Endometrial microvascular endothelial cells (primary cell): ENCODE measurements around the gene NR1H3. TPM values are rescaled to one million over a fixed set of nuclear protein-coding genes. Genes with fewer than 3 reads are reported as not detected.

ENCODE experiments used
- in situ Hi-C: cut with HindIII; loops from 2 replicates; pipeline ENCODE4 v1.10.0; 2017; ENCODE audit warnings: low sequenced_read_pairs, low pct_unique_long_range_greater_than_20kb; ENCODE audit errors: inconsistent ontology term
- total RNA-seq: library from RNA; depleted of rRNA; stranded (reverse); fragments of >200 nt; gene quantifications from one replicate; pipeline ENCODE4 v1.2.3, GENCODE V29; 2015; ENCODE audit errors: inconsistent ontology term

NR1H3 gene
- total RNA-seq, 1 donor from 2014 or later: 4.6 TPM

DNA sequence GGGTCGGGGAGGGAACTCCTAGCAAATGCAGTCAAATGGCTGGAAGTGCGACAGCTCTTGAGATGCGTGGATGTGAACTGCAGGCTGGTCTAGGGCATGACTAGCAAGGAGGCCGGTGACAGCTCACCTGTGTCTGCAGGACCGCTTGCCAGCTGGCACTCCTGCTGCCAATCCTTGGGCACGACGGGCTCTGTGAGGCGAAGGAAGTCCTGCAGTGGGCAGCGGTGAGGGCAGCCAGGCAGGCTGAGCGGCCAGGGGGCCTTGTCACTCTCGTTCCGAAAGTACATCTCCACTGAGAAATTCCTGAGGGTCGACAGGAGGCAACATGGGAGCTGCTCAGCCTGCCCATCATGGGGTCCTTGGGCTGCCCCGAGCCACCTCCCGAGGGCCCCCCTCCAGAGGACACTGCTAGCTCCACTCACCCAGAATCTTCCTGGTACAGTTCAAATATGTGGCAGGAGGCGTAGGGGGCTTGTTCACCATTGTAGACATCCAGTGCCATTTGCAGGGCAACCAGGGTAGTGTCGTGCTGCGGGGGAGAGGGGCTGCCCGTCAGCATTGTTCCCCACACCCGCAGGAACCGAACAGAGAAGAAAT, 15.1 kb upstream of the NR1H3 start:
- in situ Hi-C loops: no loop called here

DNA sequence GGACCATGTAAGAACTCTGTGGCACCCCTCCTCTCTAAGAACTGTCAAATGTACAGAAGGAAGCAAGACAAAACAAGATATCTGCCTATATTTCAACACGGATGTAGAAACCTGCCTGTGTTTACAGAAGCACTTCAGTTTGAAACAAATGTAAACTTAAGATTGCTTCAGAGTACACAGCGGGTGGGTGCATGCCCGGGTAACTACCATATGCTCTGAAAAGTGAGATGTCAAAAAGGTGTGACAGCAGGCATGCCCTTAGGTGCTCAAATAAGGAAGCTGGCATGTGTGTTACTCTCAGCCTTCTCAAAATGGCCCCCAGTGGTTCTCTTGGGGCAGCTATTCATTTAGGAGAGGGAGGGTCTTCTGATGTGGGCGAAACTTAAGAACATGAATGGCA, 14.3 kb upstream of the NR1H3 start:
- in situ Hi-C loops: no loop called here

DNA sequence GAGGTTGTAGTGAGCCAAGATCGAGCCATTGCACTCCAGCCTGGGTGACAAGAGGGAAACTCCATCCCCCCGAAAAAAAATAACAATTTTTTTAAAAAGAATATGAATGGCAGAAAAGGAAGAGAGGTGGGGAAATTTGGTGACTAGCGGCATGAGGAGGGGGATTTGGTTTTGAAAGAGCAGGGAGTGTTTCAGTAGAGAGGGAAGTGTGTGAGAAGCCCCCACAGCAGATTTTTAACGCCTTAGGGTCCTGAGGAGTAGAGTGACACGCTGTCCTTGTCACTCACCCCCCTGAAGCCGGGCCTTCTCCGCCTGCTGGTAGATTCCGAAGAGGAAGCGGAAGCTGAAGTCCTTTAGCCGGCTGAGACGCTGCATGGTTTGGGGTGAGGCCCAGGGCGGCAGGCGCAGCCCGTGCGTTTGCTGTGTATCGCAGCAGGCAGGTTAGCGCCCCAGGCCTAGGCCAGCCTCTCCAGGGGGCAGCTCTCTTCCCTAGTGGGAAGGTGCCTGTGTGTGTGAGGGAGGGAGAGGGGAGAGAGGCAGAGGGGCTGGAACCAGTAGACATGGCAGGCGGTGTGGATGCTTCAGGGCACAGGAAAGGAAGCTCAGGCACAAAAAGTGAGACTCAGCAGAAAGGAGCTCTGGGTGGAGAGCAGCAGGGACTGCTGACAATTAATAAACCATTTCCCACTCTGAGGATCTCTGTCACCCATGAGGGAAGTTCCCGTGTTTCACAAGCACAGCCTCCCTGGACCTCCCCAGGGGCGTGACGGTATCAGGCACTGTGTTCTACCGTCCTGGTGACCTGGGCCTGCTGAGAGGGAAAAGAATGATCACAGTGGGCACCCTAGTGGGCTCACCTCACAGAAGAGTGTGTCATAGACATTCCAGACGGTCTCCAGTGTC, 13.1 kb upstream of the NR1H3 start:
- in situ Hi-C loops: no loop called here

DNA sequence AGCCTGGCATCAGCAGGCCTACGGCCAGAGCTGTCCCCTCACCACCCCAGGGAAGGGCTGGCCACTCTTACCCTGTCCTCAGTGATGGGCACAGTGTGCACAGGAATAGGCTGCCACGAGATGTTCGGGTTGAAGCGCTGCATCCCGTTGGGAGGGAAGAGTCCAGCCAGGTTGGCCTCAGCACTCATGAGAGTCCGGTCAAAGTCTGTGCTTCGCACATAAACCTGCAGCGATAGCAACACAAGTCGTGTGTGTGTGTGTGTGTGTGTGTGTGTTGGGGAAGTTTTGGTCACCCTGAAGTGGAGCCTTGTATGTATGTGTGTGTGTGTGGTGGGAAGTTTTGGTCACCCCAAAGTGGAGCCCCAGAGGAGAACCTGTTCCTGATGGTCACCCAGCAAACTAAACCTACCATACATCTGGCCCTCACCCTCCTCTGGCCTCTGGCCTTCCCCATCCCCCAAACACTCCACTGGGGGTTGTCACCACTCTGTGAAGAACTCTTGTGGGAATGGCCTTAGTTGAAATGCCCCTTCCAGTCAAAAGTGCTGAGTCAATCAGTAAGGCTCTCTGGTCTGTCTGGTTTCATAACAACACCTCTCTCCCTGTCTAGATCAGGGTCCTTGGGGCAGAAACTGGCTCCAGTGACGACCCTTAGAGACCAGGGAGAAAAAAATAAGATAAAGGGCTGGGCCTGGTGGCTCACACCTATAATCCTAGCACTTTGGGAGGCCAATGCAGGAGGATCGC, 12.0 kb upstream of the NR1H3 start:
- in situ Hi-C loops: no loop called here

DNA sequence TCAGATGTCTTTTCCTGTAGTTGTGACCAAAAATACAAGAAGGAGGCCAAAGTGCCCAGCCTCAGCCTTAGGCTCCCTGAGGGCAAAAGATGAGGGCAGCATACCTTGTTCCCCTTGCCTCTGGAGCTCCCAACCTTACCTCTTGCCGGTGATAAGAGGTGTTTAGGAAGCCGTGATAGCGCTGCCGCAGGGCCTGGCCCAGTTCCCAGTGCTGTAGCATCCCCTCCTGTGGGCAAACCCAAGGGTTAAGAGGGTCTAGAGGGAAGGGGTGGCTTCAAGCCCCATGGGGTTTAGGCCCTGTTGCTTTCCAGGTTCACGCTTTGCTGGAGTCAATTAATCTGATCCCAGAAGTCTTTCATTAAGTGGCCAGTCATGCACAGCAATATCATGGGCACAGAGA, 10.3 kb upstream of the NR1H3 start:
- in situ Hi-C loops: no loop called here

DNA sequence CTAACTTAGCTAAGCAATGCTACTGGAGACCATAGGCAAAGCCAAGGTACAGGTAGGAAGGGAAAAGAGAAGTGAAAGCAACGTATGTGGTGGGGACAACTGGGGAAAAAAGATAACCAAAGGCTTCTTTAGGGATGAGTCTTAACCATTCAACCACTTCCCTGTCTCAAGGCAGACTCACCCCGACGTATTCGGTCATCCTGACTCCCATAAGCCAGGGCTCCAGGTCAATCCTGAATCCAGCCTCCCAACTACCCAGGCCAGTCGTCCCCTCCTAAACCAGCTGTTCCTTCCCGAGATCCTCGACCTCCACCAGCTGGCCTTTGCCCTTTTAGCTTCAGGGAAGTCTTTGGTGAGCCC, 9.5 kb upstream of the NR1H3 start:
- in situ Hi-C loops: no loop called here

DNA sequence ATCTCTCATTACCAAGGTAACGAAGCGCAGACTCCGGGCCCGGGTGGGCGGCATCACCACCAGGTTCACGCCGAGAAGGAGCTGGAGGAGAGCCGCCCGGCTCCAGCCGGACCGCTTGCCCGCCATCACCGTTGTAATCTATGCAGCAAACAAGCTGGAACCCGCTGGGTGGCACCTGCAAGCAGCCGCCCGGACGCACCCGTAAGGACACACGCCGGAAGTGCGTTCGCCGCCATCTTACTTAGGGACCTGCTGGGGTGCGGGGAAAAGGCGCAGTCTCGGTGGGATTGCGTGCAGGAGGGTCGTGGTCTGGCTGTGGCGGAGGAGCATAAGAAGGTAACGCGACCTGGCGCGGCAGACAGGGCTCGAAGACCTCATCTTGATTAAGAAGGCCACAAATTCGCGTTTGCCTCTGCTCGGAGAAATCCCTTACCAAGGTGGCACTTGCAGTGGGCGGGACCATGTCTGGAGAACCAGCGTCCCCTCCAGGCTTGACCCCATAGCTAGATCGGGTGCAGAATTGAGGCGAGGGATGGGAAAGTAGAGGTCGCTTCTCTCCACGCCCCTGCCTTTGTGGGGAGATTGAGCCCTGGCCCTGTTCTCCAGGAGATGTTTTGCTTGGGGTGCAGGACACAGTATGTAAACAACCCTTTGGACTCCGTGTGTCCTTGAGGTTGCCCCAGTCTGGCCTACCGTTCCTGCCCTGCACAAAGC, 9.0 kb upstream of the NR1H3 start, which contains the start of gene ACP2:
TSS of gene ACP2 (minus strand) at position 151 of the 714 bp plus-strand sequence. CDS start at position 126, 25 bp downstream.
- in situ Hi-C loops: no loop called here

DNA sequence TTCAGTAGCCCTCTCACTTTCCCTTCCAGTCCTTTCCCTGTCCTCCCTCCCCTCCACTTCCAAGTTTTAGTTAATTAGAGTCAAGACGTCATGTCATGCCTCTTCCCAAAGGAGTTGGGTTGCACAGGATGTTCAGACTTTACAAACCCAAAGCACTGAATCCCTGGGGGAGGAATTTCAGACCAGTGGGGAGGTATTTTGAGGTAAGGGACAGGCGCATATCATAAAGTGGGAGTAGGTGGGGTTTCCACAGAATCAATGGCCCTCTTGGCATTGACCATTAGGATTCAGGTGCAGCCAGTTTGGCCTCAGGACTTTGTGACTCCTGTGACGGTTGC, 8.4 kb upstream of the NR1H3 start:
- in situ Hi-C loops: no loop called here

DNA sequence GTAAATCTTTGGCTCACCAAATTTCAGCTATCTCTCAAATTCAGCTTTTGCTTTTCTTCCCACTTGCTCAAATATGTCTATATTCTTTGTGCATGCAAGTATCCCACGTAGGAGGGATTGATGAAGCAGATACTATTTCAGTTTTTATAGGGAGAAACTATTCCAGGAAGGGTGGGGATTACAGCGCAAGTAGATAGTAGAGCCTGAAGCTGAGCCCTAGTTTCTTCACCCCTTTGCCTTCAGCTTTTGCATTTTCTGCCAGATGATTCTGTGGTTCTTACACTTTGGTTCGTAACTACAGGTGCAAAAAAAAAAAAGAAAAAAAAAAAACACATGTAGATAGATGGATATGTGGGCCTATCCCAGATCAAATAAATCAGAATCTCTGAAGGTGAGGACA, 6.0 kb upstream of the NR1H3 start:
- in situ Hi-C loops: no loop called here

DNA sequence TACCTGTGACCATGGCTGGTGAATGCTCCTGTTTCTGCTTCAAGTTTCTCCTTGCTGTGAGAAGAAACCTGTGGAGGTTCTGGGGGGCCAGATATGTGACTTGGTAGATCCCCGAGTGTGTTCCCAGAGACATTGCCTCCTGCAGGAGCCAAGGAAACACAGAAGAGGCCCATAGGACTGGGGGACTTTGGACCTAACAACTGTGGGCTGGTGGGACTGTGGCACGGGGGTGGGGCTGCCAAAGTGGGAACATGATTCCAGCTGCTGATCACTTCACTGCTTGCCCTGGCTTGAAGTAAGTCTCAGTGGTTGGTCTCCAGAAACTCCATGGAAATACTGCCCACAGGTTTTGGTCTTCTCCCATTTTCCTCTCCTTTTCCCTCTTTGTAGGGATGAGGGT, 4.1 kb upstream of the NR1H3 start:
- in situ Hi-C loops: no loop called here

DNA sequence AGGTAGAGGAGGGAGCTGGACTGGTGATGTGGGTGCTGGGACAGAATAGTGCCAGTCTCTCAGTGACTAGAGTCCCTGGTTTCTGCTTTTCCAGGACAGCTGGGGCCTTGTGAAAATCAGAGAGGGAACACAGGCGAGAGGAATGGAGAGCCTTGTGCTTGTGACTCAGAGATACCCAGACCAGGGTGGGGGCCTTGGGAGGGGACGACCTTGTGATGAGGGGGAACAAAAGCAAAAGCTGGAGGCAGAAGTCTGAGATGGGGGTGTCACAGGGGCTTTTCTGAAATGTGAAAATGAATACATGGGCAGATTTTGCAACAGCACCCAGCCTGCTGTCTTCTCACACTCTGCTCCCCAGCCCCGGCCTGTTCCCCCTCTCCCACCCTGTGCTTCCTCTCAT, 3.4 kb upstream of the NR1H3 start:
- in situ Hi-C loops: no loop called here

DNA sequence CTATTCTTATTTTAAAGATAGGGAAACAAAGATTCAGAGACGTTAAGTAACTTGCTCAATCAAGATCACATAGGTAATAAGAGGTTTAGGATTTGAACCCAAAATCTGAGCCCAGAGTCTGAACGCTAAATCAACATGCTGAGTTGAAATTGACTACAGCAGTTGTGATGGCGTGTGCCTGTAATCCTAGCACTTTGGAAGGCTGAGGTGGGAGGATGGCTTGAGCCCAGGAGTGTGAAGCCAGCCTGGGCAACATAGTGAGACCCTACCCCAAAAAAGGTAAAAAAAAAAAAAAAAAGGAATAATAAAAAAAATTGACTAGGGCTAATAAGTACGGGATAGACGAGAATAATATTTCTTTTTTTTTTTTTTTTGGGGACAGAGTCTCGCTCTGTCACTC, 1.4 kb upstream of the NR1H3 start:
- in situ Hi-C loops: no loop called here

DNA sequence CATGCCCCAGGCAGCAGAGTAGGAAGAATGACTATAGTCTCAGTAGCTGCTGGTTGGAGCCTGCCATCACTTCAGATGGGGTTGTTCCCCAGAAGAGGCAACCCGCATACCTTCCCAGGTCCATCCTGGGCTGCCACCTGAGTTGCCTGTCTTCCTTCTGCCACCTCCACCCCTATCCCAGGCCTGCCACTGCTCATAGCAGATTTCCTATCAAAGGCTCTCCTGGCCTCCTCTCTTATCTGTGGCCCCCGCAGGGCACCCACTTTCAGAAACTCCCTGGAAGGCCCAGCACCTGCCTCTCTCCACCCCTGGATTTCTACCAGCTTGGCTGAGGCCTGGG, 649 bp upstream of the NR1H3 start:
- in situ Hi-C loops: no loop called here

DNA sequence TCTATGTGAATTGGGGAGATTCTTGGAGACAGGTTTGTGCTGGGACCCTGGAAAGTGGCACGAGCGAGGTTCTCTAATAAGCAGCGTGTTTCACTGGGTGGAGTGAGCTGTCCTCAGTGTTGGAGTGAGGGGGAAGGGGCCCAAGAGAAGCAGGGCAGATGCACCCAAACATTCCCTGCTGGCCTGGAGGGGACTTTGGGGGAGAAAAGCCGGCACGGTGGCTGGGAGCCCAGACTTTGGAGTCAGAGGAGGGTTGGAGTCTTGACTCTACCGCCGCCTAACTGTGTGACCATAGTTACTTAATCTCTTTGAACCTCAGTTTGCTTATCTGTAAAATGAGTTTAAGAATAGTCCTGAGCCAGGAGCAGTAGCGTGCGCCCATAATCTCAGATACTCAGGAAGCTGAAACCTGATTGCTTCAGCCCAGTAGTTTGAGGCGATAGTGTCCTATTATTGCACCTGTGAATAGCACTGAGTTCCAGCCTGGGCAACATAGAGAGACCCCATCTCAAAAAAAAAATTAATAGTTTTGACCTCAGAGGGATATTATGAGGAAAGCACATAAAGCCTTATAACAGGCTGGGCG, 614 bp downstream of the NR1H3 start:
- in situ Hi-C loops: no loop called here

DNA sequence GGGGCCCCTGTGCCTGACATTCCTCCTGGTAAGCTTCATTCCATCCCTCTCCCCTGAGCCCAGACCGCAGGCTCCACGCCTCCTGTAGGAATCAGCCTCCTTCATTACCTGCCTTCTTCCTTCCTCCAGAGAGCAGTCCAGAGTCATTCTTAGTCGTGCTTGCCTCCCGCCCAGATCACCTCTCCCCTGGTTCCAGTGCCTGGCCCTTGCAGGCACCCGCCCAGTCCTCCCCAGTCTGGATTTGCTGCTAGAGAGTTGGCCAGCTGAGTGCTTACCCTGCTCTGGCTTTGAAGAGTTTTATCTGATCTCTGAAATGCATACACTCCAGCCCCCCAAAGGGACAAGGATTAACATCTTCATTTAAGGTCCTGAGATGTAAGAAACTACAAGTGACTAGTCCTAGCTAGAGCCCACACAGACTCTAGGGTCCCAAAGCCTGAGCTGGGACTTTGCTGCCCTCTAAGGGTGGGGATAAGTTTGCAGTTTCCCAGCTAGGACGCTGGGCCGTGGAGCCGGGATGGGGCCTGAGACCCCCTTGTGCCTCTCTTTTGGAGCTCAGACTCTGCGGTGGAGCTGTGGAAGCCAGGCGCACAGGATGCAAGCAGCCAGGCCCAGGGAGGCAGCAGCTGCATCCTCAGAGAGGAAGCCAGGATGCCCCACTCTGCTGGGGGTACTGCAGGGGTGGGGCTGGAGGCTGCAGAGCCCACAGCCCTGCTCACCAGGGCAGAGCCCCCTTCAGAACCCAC, 1.6 kb downstream of the NR1H3 start:
- in situ Hi-C loops: no loop called here

DNA sequence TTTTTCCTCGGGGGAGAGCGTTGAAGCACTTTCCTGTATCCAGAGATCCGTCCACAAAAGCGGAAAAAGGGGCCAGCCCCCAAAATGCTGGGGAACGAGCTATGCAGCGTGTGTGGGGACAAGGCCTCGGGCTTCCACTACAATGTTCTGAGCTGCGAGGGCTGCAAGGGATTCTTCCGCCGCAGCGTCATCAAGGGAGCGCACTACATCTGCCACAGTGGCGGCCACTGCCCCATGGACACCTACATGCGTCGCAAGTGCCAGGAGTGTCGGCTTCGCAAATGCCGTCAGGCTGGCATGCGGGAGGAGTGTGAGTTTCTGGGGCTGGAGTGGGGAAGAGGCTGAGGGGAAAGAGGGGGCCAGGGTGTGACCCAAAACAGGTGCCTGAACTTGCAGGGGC, 2.6 kb downstream of the NR1H3 start:
- in situ Hi-C loops: no loop called here

DNA sequence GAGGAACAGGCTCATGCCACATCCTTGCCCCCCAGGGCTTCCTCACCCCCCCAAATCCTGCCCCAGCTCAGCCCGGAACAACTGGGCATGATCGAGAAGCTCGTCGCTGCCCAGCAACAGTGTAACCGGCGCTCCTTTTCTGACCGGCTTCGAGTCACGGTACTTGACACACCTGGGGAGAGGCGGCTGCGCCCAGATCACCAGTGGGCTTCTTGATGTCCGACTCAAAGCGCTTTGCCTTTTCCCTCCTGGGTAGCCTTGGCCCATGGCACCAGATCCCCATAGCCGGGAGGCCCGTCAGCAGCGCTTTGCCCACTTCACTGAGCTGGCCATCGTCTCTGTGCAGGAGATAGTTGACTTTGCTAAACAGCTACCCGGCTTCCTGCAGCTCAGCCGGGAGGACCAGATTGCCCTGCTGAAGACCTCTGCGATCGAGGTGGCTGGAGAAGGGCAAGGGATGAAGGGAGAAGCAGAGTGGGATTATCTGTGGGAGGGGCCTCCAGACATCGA, 3.5 kb downstream of the NR1H3 start:
- in situ Hi-C loops: no loop called here

DNA sequence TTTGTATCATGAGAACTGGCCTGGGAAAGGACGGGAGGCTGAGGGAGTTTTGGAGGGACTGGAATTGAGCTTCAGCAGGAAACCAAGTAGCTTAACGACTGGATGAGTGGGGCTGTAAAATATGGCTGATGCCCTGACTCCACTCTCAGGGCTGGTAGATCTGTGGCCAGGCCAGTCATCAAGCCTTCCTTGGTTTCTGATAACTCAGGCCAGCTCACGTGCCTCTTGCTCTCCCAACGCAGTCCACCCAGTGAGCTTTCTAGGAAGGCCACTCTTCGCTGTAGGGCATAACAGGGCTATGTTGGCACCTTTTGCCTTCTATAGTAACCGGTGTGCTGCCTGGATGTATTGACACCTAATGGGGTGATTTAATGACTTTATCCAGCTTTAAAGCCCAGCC, 6.3 kb downstream of the NR1H3 start:
- in situ Hi-C loops: no loop called here
